Measurements from ENCODE around the gene DHRS3.

DNA sequence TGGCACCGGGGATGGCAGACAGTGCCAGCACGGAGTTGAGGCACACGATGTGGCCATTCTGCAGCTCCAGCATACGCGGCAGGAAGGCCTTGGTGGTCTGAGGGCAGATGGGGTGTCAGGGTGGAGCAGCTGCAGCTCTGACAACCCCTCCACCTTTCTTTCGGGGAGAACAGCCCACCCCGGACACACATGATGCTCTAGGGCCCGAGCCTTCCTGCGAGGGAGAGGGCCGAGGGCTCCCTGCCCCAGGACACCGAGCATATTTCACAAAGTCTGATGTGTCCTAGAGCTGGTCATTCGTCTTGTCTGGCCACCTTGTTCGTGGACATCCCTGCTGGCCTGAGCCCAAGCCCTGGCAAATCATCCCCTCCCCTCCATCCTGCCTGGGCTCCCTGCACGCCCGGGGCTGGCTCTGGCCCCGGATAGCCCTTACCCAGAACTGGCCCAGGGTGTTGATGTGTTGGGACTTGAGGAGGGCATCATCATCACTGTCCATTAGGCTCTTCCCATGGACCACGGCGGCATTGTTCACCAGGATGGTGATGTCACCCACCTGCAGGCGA is 39.1 kb downstream of the DHRS3 start:
- TF ChIP-seq, protein P1, sequence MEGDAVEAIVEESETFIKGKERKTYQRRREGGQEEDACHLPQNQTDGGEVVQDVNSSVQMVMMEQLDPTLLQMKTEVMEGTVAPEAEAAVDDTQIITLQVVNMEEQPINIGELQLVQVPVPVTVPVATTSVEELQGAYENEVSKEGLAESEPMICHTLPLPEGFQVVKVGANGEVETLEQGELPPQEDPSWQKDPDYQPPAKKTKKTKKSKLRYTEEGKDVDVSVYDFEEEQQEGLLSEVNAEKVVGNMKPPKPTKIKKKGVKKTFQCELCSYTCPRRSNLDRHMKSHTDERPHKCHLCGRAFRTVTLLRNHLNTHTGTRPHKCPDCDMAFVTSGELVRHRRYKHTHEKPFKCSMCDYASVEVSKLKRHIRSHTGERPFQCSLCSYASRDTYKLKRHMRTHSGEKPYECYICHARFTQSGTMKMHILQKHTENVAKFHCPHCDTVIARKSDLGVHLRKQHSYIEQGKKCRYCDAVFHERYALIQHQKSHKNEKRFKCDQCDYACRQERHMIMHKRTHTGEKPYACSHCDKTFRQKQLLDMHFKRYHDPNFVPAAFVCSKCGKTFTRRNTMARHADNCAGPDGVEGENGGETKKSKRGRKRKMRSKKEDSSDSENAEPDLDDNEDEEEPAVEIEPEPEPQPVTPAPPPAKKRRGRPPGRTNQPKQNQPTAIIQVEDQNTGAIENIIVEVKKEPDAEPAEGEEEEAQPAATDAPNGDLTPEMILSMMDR (IDR thresholded peaks at IDR 0.05): no peak
- TF ChIP-seq POLR2A (IDR thresholded peaks at IDR 0.05): no peak
- TF ChIP-seq POLR2AphosphoS5 (IDR thresholded peaks at IDR 0.05): no peak
